Measurements from ENCODE around the gene DNAAF1.
A peak's percentile ranks its signal among the peaks of the same experiment; 100 is the strongest.
"Not testable (repeated sequence)": the region's sequence is repeated elsewhere in the genome, so short reads cannot be mapped to it uniquely, and the experiment has no call there.

DNAAF1 gene

DNA sequence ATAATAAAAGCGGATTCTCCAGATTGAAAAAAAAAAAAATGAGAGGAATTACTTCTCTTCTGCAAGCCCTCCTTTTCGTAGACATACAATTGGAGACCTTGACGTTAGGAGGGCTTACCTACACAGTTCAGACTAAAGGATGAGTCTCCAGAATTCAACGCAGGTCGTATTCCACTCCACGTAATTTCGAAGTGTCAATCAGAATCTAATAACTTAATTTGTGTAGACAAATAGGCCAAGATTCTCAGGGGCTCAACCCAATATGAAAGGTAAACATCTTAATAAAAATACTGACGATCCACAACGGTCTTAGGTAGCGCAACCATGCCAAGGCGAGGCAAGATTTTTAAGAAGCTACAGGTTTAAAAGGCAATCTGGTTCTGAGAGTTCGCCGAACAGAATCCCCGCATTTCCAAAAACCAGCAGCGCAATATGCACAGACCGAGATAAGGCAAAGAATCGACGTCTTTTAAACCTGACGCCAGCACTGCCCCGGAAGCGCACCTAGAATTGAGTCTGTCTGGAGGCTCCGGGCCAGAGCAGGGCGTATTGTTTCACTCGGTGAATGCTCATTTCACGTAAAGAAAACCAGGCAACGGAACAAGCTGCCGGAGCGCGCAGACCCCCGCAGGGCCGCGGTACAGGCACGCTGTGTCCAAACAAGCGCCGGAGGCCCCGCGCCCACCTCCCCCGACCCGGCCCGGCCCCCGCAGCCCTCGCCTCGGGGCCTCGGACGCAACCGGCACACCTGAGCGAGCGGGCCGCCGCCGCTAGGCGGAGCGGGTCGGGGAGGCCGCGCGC is 29.0 kb upstream of the DNAAF1 start:
- peak overlapping the region; percentile 90 for H3K27ac ChIP-seq
- peak; percentile 51 for TF ChIP-seq CTCF (IDR thresholded peaks at IDR 0.05)
- TF ChIP-seq ZFX (IDR thresholded peaks at IDR 0.05; ENCODE audit: borderline replicate concordance), result no peak

GRCh38 chr16:84116720-84117493 is 28.2 kb upstream of the DNAAF1 start, which contains the start of gene MBTPS1:
Gene MBTPS1, minus strand, starts transcription at chr16:84116942. Its CDS starts 15,159 bp downstream, at chr16:84101783.
- TF ChIP-seq CTCF (IDR thresholded peaks at IDR 0.05) (peak; percentile 30), ZFX (IDR thresholded peaks at IDR 0.05; ENCODE audit: borderline replicate concordance) (no peak)
- peak within 1 kb of the TSS; percentile 90 for H3K27ac ChIP-seq

- TF ChIP-seq ZFX (IDR thresholded peaks at IDR 0.05; ENCODE audit: borderline replicate concordance) (no peak), CTCF (IDR thresholded peaks at IDR 0.05) (no peak)
- H3K27ac ChIP-seq, result peak overlapping the region; percentile 90
Measured at GRCh38 chr16:84117494-84117843, 27.6 kb upstream of the DNAAF1 start.

GRCh38 chr16:84118315-84118714 is 26.8 kb upstream of the DNAAF1 start:
- not testable (repeated sequence) for H3K27ac ChIP-seq

- TF ChIP-seq CTCF (IDR thresholded peaks at IDR 0.05) (no peak), ZFX (IDR thresholded peaks at IDR 0.05; ENCODE audit: borderline replicate concordance) (no peak)
- H3K27ac ChIP-seq, result no peak overlapping the region
Measured at GRCh38 chr16:84119368-84119767, 25.7 kb upstream of the DNAAF1 start.

GRCh38 chr16:84120023-84120422 is 25.1 kb upstream of the DNAAF1 start:
- H3K27ac ChIP-seq, result no peak overlapping the region
- TF ChIP-seq CTCF (IDR thresholded peaks at IDR 0.05) (no peak), ZFX (IDR thresholded peaks at IDR 0.05; ENCODE audit: borderline replicate concordance) (no peak)

GRCh38 chr16:84121007-84121406 is 24.1 kb upstream of the DNAAF1 start:
- no peak overlapping the region for H3K27ac ChIP-seq
- TF ChIP-seq ZFX (IDR thresholded peaks at IDR 0.05; ENCODE audit: borderline replicate concordance) (no peak), CTCF (IDR thresholded peaks at IDR 0.05) (no peak)
